HuH-7.5 (cell line): ENCODE measurements around the gene CNEP1R1.

ENCODE experiments used
- DNase-seq: peaks from one replicate; pipeline ENCODE4 v3.0.0; 2011; ENCODE audit warnings: low spot score

The CNEP1R1 gene

DNA sequence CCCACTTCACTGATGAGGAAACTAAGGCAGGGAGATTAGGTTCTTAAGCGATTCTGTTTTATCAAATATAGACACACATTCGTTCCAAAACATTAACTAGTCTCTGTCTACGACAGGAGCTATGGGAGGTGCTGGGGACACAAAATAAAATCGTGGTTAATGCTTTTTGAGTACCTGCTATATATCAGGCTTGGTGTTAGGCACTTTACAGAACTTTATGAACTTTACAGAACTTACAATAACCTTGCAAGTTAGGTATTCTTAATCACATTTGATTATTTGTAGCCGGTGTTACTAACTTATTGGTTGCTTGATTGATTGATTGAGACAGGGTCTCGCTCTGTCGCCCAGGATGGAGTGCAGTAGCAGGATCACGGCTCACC, 40.2 kb downstream of the CNEP1R1 start:
- DNase-seq = no peak

DNA sequence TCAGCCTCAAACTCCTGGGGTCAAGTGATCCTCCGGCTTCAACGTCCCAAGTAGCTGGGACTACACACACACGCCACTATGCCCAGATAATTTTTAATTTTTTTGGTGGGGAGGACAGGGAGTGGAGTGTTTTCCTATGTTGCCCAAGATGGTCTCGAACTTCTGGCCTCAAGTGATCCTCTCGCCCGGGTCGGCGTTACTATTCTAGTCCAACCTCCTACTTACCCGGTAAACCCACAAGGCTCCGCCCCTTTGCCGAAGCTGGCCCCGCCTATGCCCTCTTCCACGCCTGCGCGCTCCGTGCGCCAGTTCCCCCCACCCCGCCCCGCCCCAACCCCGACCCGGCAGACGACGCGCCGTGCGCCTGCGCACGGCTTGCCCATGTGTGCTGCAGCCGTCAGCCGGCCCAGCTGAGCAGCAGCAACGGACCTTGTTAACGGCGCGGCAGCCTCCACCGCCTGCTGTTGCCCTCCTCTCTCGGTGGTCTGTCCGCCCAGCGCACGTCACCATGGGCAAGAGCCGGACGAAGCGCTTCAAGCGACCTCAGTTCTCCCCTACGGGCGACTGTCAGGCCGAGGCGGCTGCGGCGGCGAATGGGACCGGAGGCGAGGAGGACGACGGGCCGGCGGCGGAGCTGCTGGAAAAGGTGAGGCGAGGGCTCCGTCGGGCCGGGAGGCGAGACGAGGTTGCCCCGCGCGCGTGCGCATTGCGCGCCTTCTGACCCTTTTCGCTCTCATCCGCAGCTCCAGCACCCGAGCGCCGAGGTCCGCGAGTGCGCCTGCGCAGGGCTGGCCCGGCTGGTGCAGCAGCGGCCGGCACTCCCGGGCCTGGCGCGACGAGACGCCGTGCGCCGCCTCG, 40.8 kb downstream of the CNEP1R1 start, which contains the start of gene HEATR3:
Gene HEATR3 (plus strand): TSS at position 347 of the 858 bp plus-strand sequence. CDS start 162 bp downstream, at position 509.
- peak; percentile 79 for DNase-seq

DNA sequence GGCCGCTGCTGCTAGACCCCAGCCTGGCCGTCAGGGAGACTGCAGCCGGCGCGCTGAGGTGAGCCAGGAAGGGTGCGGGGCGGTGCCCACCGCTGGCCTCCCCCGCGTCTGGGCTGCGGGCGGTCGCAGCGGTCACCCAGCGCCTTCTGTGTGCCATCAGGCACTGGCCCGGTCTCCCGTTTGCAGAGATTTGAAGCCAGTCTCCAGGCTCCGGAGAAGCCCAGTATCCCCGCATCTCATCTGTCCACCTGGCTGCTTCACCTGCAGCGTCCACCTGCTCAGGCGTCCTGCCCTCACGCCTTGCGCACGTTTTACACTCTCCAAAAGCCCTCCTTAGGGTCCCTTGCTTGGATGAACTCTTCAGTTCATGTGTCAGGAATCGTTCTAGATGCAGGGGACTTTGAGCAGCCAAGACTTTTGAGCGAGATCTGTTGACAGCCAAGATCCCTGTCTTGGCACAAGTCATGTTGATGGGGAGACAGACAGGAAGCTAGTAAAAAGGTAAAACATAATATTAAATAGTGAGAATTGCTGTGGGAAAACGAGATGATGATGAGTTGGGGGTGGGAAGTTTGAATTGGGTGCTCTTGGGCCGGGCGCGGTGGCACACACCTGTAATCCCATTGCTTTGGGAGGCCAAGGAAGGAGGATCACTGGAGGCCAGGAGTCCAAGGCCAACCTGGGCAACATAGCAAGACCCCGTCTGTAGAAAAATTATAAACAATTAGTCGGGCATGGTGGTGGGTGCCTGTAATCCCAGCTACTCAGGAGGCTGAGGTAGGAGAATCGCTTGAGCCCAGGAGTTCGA, 41.7 kb downstream of the CNEP1R1 start:
- no peak for DNase-seq

DNA sequence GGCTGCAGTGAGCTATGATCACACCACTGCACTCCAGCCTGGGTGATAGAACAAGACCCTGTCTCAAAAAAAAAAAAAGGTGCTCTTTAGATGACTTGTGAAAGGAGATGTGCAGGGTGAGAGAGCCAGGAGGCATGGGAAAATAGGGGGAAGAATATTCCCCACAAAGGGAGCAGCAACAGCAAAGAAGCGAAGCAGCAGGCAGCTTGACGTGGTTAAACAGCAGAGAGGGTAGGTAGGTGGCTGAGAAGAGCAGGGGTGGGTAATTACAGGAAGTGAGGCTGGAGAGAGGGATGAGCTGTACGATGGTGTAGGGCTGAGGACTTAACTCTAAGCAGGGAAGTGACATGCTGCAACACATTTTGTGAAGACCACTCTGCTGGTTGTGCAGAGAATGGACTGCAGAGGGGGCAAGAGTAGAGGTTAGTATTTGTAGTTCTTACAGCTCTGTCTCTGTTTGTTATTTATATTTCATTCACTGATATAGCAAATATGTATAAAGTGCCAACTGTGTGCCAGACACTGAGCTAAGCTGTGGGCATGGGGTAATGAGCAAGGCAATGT, 42.3 kb downstream of the CNEP1R1 start:
- DNase-seq = no peak

DNA sequence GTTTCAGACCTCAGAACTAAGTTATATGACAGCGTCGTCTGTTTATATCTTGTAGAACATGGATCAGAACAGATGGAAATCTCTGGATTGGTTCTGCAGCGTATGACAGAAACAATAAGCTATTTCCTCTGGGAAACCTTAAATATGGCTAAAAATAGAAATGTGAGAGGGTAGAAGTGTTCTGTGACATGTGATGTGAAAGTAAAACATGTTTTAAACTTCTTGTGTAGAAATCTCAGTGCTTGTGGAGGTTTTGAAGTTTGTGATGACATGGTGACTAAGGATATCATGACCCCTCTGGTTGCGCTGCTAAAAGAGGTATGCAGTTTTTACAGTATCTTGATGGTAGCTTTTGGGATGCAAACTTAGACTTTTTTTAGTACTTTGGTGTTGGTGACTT, 43.5 kb downstream of the CNEP1R1 start:
- no peak for DNase-seq

DNA sequence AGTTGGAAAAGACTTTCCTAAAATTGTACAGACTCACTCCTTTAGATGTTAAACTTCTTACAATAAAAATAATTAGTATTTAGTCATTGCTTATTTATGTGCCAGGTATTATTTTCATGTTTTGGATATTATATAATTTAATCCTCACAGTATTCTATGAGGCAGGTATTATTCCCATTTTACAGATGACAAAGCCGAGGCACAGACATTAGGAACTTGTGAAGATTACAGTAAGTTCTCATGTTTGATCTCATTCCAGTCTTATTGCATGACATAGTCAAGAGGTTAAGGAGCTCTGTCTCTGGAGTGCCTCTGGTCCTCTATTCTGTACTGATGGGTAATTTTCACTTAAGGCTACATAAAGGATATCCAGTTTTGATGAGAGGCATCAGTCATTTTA, 44.0 kb downstream of the CNEP1R1 start:
- DNase-seq = no peak

DNA sequence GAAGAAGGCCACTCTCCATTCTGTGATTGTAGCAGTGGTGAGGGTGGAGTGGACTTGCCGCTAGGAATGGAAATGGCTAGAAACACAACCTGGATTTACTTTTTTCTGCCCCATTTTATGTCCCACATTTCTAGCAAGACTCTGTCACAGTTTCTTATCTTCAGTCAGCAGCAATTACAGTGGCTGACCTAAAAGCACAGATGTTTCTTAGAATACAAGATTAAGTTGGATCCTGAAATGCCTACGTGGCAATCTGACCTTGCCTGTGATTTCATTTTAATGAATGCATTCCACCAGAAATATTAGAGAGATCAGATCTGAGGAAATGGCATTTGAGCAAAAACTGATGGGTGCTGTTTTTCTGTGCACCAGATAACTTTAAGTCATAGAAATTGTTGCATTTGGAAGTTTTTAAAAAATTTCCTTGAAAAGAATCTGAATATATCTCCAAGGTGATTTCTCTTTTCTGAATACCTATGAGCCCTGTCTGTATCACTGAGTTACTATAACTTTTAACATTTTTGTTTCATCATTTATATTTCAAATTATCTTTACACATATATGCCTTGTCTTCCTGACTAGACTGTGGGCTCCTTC, 46.1 kb downstream of the CNEP1R1 start:
- DNase-seq = no peak

DNA sequence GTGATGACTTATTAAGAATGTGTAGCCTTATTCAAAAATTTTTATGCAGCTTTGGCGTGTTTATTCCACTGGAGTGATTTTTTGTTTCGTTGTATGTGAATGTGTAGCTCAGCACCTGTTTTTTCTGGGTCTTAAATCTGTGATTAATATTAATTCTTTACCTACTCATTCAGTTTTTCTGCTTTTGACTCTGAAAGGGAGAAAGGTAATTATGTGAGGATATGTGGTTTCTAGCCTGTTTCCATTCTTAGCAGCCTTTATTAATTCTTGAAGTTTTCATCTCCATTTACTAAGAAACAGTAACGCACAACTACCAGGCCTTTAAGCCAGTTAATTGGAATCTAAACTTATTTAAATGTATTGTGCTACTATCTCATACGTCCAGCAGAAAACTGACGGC, 47.7 kb downstream of the CNEP1R1 start:
- no peak for DNase-seq

DNA sequence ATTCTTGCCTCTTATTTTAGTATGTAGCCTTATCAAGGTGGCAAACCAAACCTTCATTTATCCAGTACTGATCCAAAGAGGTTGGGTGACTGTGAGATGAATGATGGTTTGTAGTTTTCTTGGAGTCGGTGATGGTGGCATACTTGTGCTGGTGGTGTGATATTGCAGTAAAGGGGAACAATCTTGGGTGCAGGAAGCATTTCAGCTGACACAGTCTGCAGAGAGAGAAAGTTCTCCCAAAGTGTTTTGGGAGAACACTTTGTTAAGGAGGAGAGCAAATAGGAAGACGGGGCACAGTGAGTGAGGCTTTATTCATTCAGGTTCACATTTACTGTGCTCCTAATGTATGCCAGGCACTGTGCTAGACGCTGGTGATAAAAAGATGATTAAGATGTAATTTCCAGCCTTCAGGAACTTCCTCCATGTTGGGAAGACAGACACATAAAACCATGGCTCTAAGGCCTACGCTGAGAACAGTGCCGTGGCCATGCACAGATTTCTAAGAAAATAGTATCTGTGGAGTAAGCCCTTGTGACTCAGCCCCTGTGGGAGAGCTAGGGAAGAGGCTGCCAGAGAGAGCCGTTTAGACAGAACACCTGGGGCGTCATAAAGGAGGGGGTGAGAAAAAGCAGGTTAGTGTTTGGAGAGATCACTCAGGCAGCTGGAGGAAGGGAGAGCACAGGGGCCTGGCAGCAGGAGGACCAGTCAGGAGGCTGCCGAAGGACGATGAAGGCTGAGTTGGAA, 54.5 kb downstream of the CNEP1R1 start:
- no peak for DNase-seq

DNA sequence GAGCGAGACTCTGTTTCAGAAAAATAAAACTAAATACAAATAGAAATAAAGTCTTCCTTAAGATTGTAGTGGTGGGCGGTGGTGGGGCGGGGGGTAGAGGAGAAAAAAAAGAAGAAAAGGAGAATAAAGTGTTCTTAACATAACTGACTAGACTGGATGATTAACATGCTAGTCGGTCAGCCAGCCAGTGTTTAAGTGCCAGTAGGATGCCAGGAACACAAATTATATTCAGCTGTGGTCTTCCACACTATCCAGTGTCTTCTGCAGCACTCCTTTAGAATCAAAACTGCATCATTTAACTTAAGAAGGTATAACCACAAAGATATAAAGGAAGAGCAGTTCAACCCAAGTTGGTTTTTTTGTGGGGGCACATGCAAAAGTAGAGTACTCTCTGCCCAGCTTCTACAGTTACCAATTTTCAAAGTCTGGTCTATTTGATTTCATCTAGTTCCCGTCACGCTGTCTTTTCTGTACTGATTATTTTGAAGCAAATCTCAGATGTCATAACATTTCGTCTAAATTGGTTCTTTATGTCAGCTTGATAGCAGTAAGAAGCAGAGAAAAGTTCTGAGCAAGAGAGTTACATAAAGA, 56.5 kb downstream of the CNEP1R1 start:
- no peak for DNase-seq

DNA sequence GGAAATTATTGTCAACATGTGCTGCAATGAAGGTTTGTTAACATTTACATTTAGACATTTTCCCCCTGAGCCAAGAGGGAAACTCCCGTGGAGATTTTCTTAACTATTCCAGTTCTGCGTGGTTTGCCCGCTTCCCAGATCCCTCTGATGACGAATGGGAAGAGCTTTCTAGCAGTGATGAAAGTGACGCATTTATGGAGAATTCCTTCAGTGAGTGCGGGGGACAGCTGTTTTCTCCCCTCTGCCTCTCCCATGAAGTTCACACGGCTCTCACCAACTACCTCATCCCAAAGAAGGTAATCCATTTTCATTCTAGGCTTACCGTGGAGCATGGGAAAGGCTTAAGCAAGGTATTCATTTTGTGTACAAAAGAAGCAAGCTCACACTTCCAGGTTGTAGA, 59.0 kb downstream of the CNEP1R1 start:
- no peak for DNase-seq

DNA sequence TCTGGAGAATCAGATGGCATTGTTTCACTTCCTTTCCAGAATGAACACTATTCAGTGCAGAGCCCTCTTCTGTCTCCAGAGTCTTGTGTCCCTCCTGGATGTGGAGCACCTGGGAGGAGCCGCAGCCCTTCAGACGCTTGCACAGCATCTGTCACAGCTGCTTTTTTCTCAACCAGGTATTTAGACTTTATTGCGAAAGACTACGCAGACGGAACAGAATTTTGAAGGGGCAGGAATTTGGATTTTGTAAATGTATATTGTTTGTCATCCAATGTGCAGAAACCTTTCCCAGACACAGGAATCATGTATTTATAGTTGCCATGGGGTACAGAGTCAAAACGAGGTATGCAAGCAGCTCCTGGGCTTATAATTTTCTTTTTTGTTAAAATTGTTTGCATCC, 61.2 kb downstream of the CNEP1R1 start:
- DNase-seq = no peak
